ENCODE data around the gene FKBP6. TPM values are rescaled to one million over a fixed set of nuclear protein-coding genes. Genes with fewer than 3 reads are reported as not detected.

FKBP6 gene
- total RNA-seq, 2 experiments from 2014 or later: not detected

DNA sequence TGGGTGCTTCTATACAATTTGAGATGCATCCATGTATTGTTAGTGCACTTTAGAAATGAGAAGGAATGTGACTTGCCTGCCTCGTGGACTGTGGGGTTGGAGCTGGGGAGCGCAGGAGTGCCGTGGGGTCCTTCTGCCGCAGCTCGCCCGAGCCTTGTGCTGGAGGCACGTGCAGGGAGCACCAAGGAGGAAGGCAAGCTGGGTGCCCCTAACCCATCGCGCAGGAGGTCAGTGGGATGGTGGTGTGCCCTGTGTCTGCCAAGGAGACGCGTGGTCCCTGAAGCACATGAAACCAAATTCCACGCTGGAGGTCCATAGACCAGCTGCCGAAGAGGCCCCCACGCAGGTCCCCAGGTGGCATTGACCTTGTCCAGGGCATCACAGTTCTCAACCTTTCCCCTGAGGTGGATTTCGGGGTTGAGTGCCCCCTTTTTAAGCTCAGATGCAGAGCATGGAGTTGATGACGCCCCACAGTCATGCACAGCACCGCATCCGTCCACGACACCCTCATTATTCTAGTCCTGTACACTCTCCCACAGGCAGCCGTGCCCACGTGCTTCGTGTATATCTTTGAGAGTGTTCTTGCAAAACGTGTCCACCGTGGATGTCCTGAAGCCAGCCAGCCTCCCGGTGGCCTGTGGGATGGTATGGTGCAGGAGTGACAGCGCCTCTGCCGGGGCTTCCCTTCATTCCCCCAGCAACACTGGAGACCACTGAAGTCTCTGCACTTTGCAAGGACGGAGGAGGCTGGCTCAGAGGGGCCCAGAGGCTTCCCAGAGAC is 35.5 kb downstream of the FKBP6 start:
- ATAC-seq (ENCODE audit: poor library complexity) (no peak), DNase-seq (no peak)
- Histone ChIP-seq H3K27ac (ENCODE audit: low read depth in 1 of 2, low read length in 2 of 2) (no peak overlapping the region), H3K36me3 (ENCODE audit: insufficient read depth, low read length) (no peaks in the 10 kb centered on the region), H3K4me3 (ENCODE audit: low read length) (no peak overlapping the region), H3K27me3 (ENCODE audit: control insufficient read depth in 1 of 2, insufficient read depth in 2 of 2, low read length in 2 of 2) (no peaks in the 10 kb centered on the region), H3K4me1 (ENCODE audit: insufficient read depth, low read length) (peaks cover 3% of the 10 kb centered on the region), H3K9me3 (ENCODE audit: control insufficient read depth in 1 of 2, insufficient read depth in 1 of 2, low read length in 2 of 2) (no peaks in the 10 kb centered on the region)
- ChIA-PET CTCF (no interaction called here), POLR2A (no interaction called here)
- no peak overlapping the region for H3K27ac Mint-ChIP-seq
- no peaks in the 10 kb centered on the region for H3K36me3 Mint-ChIP-seq (ENCODE audit: low read depth)
- no peaks in the 10 kb centered on the region for H3K4me1 Mint-ChIP-seq (ENCODE audit: low read depth)
- H3K27me3 Mint-ChIP-seq: no peaks in the 10 kb centered on the region
- H3K4me3 Mint-ChIP-seq: no peak overlapping the region
- TF ChIP-seq CTCF (IDR thresholded peaks at IDR 0.05): no peak
- H3K9me3 Mint-ChIP-seq: no peaks in the 10 kb centered on the region
- intact Hi-C loops (cut with DNase I, micrococcal nuclease): no loop called here

- Histone ChIP-seq H3K27ac (ENCODE audit: low read depth in 1 of 2, low read length in 2 of 2) (no peak overlapping the region), H3K4me3 (ENCODE audit: low read length) (no peak overlapping the region), H3K4me1 (ENCODE audit: insufficient read depth, low read length) (no peaks in the 10 kb centered on the region), H3K27me3 (ENCODE audit: control insufficient read depth in 1 of 2, insufficient read depth in 2 of 2, low read length in 2 of 2) (no peaks in the 10 kb centered on the region), H3K36me3 (ENCODE audit: insufficient read depth, low read length) (no peaks in the 10 kb centered on the region), H3K9me3 (ENCODE audit: control insufficient read depth in 1 of 2, insufficient read depth in 1 of 2, low read length in 2 of 2) (no peaks in the 10 kb centered on the region)
- no peak for TF ChIP-seq CTCF (IDR thresholded peaks at IDR 0.05)
- intact Hi-C loops (cut with DNase I, micrococcal nuclease): no loop called here
- ChIA-PET CTCF (no interaction called here), POLR2A (no interaction called here)
- Mint-ChIP-seq H3K27me3 (no peaks in the 10 kb centered on the region), H3K4me1 (ENCODE audit: low read depth) (no peaks in the 10 kb centered on the region), H3K36me3 (ENCODE audit: low read depth) (no peaks in the 10 kb centered on the region), H3K4me3 (no peak overlapping the region), H3K27ac (no peak overlapping the region), H3K9me3 (no peaks in the 10 kb centered on the region)
- no peak for ATAC-seq (ENCODE audit: poor library complexity)
- no peak for DNase-seq
These were observed 36.2 kb downstream of the FKBP6 start for GRCh38 chr7:73364006-73364728.

- no peaks in the 10 kb centered on the region for H3K36me3 ChIP-seq (ENCODE audit: insufficient read depth, low read length)
- Mint-ChIP-seq H3K27ac (no peak overlapping the region), H3K27me3 (no peaks in the 10 kb centered on the region), H3K4me3 (no peak overlapping the region), H3K36me3 (ENCODE audit: low read depth) (no peaks in the 10 kb centered on the region), H3K4me1 (ENCODE audit: low read depth) (no peaks in the 10 kb centered on the region), H3K9me3 (no peaks in the 10 kb centered on the region)
- no peaks in the 10 kb centered on the region for H3K9me3 ChIP-seq (ENCODE audit: control insufficient read depth in 1 of 2, insufficient read depth in 1 of 2, low read length in 2 of 2)
- no peak overlapping the region for H3K4me3 ChIP-seq (ENCODE audit: low read length)
- no peaks in the 10 kb centered on the region for H3K27me3 ChIP-seq (ENCODE audit: control insufficient read depth in 1 of 2, insufficient read depth in 2 of 2, low read length in 2 of 2)
- ChIA-PET CTCF (no interaction called here), POLR2A (no interaction called here)
- intact Hi-C loops (cut with DNase I, micrococcal nuclease): no loop called here
- H3K4me1 ChIP-seq (ENCODE audit: insufficient read depth, low read length): no peaks in the 10 kb centered on the region
- no peak for TF ChIP-seq CTCF (IDR thresholded peaks at IDR 0.05)
- ATAC-seq (ENCODE audit: poor library complexity): no peak
- DNase-seq: no peak
- H3K27ac ChIP-seq (ENCODE audit: low read depth in 1 of 2, low read length in 2 of 2): no peak overlapping the region
These were observed 38.2 kb downstream of the FKBP6 start for GRCh38 chr7:73366127-73366526.
